Stimulated activated CD8-positive, alpha-beta memory T cell treated with anti-CD3 and anti-CD28 coated beads, Interleukin-2, amount 100 ng/mL, for 1 hour (primary cell): ENCODE data around the gene WDHD1.
"Not testable (repeated sequence)": the region's sequence is repeated elsewhere in the genome, so short reads cannot be mapped to it uniquely, and the experiment has no call there.

Source experiments
- DNase-seq, 2 donors: peaks; one replicate each; pipeline ENCODE4 v3.0.0-alpha.2; 2020; ENCODE audit warnings: low read depth in 2 of 2

WDHD1 gene

DNA sequence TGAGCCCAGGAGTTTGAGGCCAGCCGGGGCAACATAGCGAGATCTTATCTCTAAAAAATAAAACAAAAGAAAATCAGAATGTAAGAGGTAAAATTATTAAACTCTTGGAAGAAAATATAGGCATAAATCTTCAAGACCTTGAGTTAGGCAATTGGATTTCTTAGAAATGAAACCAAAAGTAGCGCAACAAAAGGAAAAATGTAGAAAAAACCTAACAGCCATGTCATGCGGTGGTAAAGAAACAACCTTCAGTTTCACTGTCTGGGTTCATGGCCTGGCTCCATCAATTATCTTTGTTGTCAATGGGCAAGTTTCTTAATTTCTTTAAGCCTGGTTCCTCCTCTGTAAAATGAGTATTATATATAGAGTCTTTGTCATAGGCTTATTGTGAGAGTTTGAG is 118.7 kb downstream of the WDHD1 start:
- no peak for DNase-seq

GRCh38 chr14:54906075-54906474 is 120.8 kb downstream of the WDHD1 start:
- no peak for DNase-seq

- peak; percentile 60 to 67 for DNase-seq
Observed at GRCh38 chr14:54902521-54903420, 124.1 kb downstream of the WDHD1 start, which contains the start of gene GCH1. GCH1 (minus strand) TSS chr14:54902826; CDS start chr14:54902663, 163 bp downstream.

- DNase-seq = peak; percentile 65 to 66
Observed at GRCh38 chr14:54902143-54902520, 124.8 kb downstream of the WDHD1 start.

- DNase-seq = no peak
Observed at GRCh38 chr14:54901380-54902142, 125.3 kb downstream of the WDHD1 start.

DNA sequence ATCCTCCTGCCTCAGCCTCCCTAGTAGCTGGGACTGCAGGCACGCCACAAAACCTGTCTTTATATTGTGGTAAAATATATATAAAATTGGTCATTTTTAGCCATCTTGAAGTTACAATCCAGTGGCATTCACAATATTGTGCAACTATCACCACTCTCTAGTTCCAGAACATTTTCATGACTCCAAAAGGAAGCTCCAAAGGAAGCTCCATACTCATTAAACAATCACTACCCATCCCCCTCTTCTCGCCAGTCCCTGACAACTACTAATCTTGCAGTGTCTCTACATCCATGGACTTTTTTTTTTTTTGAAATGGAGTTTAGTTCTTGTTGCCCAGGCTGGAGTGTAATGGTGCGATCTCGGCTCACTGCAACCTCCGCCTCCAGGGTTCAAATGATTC is 127.3 kb downstream of the WDHD1 start:
- DNase-seq = no peak

DNA sequence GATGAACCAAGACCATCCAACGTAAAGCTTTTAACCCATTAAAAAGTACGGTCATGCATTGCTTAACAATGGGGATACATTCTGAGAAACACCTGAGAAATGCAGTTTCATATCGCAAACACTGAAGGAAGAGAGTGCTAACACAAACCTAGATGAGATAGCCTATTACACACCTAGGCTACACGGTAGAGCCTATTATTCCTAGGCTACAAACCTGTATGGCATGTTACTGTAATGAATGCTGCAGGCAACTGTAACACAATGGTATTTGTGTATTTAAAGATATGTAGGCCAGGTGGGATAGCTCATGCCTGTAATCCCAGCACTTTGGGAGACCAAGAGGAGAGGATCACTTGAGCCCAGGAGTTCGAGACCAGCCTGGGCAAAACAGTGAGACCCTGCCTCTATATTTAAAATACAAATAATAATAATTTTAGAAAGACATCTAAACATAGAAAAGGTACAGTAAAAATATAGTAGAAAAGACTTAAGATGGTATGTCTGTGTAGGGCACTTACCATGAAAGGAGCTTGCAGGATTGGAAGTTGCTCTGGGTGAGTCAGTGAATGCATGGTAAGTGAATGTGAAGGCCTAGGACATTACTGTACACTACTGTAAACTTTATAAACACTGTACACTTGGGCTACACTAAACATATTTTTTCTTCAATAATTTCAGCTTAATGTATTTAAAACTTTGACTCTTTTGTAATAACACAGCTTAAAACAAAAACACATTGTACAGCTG is 128.9 kb downstream of the WDHD1 start:
- not testable (repeated sequence) for DNase-seq

- DNase-seq = no peak
Observed at GRCh38 chr14:54895683-54896082, 131.2 kb downstream of the WDHD1 start.

DNA sequence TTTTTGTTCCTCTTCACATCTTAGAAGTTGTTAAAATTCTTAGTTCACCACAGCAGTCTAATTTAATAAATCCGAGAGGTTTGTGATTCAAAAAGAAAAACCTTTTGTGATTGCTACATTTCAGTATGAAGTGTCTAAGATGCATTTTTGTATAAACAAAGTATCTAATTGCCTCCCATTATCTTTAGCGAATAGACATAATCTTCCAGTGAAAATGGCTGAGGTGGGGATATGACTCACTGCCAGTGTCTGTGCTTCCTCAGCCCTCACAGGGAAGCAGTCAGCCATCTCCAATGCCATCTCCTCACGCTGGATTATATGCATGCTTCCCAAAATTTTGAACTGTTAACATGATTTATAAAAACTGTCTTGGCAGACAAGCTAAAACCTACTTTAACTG is 131.9 kb downstream of the WDHD1 start:
- no peak for DNase-seq

GRCh38 chr14:54893151-54893760 is 133.6 kb downstream of the WDHD1 start:
- no peak for DNase-seq

GRCh38 chr14:54891471-54892245 is 135.2 kb downstream of the WDHD1 start:
- no peak for DNase-seq

DNA sequence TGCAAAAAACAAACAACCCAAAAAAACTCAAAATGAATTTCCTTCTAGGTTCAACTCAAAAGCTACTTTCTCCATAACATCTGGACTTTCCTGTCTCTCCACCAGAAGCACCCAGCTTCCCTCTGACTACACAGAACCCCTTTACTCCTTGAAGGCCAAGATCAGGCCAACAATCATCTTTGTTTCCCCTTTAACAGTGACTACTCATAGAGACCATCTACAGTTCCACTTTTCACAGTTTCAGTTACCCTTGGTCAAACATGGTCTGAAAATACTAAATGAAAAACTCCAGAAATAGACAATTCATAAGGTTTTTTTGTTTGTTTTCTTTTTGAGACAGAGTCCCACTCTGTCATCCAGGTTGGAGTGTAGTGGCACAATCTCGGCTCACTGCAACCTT is 136.1 kb downstream of the WDHD1 start:
- no peak for DNase-seq

DNA sequence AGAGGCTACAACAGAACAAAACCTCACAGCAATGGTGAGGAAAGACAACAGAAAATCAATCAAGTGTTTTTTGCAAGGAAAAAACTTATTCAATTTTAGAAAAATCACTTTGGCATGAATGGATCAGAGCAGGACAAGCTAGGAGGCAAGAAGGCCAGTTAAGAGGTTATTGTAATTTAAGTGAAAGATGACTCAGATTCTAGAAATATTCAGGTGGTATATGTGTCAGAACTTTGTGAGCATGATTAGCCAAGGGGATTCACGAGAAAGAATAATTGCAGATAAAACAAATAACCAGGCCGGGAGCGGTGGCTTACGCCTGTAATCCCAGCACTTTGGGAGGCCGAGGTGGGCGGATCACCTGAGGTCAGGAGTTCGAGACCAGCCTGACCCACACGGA is 137.0 kb downstream of the WDHD1 start:
- no peak for DNase-seq
